GM19463 (cell line): ENCODE data around the gene BTBD9.

Source experiments
- ATAC-seq: cut with Tn5 transposase; IDR thresholded peaks from one replicate; pipeline ENCODE4 v1.9.1; 2021; ENCODE audit warnings: mild to moderate bottlenecking, moderate library complexity; ENCODE audit not compliant: unreplicated experiment

The BTBD9 gene

DNA sequence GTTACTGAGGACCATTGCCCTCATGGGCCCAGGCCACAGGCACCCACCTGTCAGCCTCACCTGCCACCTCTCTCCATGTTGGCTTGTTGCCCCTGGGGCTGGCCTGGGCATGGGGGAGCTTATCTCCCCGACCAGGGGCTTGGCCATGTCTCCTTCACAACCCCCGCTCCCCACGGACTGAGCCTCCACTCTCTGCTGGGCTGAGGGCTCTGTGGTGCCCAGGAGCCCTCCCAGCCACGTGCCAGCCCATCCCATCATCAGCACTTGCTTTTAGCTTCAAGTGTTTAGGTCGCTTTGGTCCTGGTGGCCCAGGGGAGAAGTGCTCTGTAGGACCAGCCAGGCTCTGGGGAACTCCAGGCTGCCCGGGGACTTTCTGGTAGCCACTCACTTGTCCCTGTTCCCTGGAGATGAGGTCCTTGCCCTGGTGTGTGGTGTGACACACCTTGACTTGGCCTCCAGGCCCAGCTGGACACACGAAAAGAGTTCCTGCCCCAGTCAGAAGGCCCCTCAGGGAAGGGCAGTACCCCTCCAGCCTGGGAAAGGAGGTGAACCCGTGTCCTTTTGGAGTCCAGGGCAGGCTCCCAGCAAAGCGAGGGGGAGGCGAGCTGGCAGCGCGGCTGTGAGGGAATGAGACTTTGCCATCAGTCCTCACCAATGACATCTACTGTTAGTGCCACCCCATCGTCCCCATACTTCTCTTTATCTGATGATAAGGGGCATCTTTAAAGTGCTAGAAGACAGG lies 467.6 kb downstream of the BTBD9 start:
- no peak for ATAC-seq

DNA sequence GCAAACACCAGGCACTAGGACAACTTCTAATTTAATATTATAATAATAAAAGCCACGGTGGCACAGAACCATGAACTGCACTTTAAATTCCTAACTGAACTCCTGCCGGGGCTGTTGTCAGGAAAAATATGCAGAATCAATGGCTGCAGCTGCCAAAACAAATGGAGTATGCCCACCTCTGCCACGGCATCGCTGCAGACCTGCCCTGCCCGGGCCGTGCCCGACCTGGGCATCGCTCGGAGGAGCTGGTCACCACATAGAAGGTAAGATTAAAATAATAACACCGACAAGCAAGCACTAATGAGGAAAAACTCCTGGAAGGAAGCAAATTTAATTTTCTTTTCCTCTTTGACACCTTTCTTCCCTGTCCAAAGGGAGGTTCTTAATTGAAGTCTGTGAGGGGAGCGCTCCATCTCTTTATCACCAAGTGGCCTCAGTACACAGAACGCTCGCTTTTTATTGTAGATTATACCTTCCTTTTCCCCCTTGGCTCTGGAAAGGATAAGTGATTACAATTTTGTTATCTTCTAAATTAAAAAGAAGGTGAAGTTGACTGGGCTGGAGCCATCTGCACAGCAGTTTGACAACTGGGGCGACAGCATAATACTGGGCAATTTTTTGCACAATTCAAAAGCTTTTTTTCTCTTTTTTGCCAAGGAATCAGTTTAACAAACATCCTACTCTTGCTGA lies 468.9 kb downstream of the BTBD9 start:
- no peak for ATAC-seq

GRCh38 chr6:38169977-38170526 lies 469.7 kb downstream of the BTBD9 start:
- no peak for ATAC-seq

DNA sequence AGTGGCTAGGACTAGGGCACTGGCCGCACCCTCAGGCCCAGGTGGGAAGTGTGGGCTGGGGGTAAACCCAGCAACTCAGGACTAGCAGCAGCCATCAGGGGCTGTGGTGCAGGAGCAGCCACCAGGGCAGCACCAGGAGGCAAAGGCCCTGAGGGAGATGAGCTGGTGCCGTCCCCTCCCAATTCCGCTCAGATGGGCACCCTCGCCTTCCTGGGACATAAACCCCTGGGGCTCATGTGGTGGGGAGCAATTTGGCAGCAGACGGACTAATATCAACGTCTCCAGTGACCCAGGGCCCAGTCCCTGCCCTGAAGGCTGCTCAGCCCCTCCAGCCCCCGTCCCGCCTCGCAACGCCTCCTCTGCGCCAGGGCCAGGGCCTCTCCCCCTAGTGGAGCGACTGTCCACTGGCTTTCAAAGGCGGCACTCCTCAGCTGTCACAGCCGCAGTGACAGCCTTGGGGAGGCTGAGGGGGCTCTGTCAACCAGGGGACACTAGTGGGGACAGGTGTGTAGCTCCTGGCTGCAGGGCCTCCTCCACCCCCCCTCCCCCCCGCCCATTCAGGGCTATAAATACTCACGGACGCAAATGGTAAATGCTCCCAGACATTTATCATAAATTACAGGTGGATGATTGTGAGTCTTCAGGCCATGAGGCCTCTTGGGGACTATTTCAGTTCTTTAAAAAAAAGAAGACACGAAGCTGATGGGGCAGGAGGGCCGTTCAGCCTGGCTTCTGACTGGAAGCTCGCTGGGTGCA lies 470.3 kb downstream of the BTBD9 start:
- no peak for ATAC-seq

DNA sequence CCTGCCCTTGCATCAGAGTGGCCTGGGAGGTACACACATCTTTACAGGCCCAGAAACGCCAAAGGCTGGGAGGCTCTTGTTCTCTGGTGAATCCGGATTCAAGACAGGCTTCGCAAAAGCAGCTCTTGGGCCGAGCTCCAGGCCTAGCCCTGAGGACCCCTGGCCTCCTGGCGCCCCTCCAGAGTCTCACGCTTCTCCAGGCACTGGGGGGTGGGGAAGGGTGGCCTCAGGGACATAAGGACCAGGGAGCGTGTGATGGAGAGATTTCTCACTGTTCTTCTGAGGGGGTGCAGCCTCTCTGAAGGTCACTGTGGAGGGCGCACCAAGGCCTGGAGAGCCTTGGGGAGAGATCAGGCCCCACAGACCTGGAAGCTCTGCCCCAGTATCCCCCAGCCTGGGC lies 471.0 kb downstream of the BTBD9 start:
- ATAC-seq, result no peak

DNA sequence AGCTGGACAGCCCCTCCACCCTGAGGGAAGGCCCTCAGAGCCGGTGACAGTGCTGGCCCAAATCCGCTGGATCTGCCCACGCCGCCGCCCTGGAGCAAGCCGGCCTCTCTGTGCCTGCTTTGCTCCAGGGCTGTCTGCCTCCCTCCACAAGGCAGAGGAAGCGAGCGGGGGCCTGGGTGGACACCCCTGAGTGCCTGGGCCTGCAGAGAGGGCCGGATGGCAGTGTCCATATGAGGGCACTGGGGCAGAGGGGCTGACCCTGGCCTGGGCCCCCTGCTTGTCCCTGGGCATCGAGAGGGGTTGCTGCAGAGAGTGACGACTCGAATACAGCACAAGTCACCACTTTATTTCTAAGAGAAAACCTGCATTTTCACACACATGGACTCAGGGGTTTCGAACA lies 471.6 kb downstream of the BTBD9 start:
- no peak for ATAC-seq

GRCh38 chr6:38167598-38167997 lies 472.1 kb downstream of the BTBD9 start:
- no peak for ATAC-seq

DNA sequence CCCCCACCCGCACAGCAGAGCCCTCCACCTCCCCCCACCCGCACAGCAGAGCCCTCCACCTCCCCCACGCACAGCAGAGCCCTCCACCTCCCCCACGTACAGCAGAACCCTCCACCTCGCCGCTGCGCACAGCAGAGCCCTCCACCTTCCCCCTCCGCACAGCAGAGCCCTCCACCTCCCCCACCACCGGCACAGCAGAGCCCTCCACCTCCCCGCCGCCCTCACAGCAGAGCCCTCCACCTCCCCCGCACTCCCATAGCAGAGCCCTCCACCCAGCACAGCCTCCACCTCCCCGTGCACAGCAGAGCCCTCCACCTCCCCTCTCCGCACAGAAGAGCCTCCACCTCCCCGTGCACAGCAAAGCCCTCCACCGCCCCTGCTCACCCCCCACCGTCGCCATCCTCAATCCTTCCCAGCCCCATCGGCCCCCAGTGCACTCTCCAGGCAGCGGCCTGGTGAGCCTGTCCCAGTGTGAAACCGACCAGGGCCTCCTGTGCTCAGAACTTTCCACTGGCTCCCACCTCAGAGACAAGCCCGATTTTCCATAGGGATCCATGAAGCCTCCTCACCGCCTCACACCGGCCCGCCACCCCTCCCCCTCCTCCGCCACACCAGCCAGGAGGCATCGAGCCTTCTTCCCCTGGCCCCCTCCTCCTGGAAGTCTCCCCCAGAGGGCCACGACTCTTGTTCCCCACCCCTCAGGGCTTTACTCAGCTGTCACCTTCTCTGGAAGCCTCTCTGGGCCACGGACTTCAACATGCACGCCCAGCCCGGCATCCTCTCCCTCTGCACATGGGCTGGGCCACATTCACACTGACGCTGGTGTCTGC lies 473.1 kb downstream of the BTBD9 start:
- ATAC-seq, result no peak

DNA sequence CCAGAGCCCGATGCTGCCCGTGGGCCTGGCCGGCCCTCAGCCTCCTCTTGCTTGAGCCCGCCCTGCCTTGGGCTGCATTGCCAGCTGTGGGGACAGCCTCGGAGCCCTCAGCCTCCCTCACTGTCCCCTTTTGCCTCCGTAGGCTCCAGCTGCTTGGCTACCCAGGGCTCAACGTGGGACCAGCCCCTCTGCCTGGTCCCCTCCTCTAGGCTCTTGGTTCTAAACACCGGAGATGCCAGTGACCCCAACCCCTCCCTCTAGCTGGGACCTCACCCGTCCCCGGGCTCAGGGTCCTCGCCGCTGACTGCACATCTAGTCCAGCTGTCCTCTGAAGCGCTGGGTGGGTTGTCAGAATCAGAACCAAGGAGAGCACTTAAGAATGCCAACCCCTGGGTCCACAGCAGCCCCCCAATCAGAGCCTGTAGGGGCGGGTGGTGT lies 475.0 kb downstream of the BTBD9 start:
- ATAC-seq, result no peak

GRCh38 chr6:38164131-38164481 lies 475.6 kb downstream of the BTBD9 start:
- no peak for ATAC-seq

DNA sequence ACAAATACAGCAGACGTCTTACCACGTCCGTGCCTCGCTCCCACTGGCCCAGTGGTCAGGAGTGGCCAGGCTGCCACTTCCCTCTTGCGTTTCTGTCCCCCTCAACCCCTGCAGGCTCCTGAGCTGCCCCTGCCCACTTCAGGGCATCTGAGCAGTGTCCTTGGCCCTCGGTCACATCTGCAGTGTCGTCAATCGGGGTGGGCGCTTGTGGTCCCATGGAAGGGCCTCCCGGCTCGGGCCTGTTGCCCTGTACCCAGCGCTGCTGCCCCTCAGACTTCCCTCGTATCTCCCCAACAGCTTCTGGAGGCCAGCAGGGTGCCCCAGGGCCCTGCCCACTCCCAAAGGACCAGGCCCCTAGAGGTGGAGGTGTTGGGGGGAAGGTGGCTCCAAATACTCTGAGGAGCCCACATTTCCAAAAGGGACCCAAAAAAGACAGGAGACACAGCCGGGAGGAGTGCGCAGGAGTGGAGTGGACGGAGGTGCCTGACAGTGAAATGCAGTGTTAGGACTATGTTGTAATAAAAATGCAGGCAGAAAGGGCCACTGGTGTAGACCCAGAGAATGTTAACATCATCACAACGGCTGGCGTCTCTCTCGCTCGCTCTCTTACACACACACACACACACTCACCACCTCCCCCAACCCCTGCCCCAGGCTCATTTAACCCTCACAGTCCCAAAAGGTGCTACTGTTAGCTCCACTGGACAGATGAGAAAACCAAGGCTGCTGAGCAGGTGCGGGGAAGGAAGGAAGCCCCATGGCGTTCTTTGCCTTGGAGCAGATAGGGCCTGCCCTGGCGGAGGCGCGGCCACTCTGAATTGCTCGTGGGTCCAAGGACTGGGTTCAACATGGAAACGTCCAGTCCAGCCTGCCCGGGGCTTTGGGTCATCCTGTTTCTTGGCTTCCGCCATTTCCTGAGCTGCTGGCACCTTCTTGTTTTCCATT lies 476.3 kb downstream of the BTBD9 start:
- ATAC-seq, result no peak

DNA sequence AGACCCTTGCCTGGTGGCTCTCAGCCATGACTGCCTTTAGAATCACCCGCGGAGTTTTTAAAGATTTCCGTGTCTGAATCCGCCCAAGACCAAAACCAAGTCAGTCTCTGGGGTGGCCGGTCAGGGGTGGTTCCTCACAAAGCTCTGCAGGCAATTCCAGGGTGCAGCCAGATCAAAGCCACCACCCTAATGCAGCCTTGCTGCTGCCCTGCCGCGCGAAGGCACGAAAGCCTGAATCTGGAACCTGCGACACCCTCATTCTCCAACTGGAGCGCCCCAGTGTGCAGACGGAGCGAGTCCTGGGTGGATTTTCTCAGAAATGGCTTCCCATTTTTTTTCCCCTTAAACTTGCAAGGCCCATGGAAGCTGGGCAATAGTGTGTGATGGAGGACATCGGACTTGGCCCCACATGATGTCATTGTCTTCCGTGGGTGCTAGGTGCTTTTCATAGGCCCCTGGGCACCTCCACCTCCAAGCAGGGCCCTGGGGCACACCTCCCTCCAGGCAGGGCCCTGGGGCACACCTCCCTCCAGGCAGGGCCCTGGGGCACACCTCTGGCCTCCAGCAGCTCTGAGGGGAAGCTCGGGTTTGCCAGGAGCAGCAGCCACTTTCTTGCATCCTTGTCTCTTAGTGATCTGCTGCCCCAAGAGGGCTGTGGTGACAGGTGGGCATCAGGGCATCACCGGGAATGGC lies 477.1 kb downstream of the BTBD9 start:
- no peak for ATAC-seq

DNA sequence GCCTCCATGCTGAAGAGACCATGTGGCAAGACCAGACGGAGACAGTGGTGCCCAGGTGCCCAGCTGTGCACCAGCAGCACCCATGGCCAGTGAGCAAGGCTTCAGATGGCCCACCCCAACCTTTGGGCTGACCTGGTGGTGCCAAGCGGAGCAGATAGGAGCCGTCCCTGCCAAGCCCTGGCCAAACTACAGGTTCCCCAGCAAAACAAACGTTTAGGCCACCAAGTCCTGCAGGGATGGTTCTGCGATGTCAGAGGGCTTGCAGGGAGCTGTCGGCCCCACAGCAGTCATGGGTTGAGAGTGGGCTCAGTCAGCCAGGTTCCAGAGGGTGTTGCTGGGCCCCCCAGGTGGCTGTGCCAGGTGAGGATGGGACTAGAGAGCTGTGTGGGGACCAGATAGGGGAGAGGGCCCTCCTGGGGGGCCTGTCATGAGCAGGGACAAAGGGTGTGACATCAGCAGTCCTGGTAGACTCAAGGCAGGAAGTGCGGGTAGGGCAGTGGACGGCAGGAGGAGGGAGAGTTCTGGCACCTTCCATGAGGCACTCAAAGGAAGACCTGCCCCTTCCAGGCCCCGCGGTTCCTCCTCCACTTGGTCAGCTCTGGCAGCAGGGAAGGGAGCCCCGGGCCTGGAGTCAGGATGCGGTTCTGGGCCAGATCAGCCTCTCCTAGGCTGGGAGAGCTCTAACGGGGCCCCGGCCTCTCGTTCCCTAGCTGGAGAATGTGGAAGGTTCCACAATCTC lies 477.8 kb downstream of the BTBD9 start:
- ATAC-seq, result no peak

- no peak for ATAC-seq
Observed at GRCh38 chr6:38161331-38161730, 478.4 kb downstream of the BTBD9 start.

DNA sequence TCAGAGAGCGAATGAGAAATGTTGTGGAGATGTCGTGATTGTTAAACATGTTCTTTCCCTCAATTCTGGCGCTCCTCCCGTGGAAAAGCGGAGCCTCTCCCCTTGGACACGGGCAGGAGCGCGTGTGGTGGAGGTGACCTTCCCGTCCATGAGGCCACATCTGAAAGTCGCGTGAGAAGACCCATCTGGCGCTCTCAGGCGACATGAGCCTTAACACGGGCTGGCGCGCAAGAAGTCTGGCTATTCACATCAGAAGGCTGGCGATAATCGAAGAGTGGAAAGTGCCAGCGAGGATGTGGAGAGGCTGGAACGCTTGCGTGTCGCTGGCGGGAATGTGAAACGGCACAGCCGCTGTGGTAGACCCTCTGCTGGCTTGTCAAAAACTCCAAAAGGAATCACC lies 478.9 kb downstream of the BTBD9 start:
- ATAC-seq, result no peak

GRCh38 chr6:38159596-38159995 lies 480.1 kb downstream of the BTBD9 start:
- no peak for ATAC-seq

- no peak for ATAC-seq
Observed at GRCh38 chr6:38158762-38159350, 480.9 kb downstream of the BTBD9 start.

DNA sequence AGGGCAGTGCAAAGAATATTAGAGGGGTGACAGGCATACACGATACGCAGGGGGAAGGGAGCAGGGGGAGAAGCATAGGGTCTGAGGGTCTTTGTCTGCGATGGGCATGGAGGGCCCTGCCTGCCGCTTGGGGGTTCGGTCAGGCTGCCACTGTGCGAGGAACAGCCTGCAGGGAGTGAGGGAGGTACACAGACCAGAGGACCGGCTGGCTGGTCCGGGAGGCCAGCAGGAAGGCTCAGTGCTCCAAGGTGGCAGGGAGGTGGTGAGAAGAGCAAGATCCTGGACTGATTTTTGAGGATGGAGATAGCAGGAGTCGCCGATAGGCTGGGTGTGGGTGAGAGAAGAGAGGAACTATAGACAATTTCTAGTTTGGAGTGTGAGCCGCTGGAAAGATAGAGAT lies 481.8 kb downstream of the BTBD9 start:
- no peak for ATAC-seq
